OCI-LY7 (cell line): ENCODE measurements around the gene PLXNC1. TPM values are rescaled to one million over a fixed set of nuclear protein-coding genes. Genes with fewer than 3 reads are reported as not detected.

ENCODE experiments used
- BruUV-seq: library from RNA; stranded (reverse); fragments of 400-500 nt; replicated peaks from 2 replicates; lab custom pipeline; 2021; lab: Mats Ljungman, UMichigan
- CTCF ChIA-PET: fragments of 300-600 bp; sonication (Branson Sonifier 250); formaldehyde crosslinking; loops from one replicate; lab custom pipeline; 2022; ENCODE audit warnings: antibody characterized with exemption; ENCODE audit not compliant: unreplicated experiment; lab: Charles Lee
- POLR2A ChIA-PET: fragments of 300-600 bp; sonication (Branson Sonifier 250); formaldehyde crosslinking; loops from one replicate; lab custom pipeline; 2022; ENCODE audit warnings: antibody characterized with exemption; lab: Charles Lee
- DNase-seq: peaks from one replicate; pipeline ENCODE4 v3.0.0-alpha.2; 2015; ENCODE audit warnings: low spot score
- H2AFZ ChIP-seq: fragments of 200-600 bp; sonication (generic), shearing (Covaris generic); 2 replicates; pipeline ENCODE4 v1.6.1; 2014; ENCODE audit warnings: mild to moderate bottlenecking, antibody characterized with exemption, low read length, moderate library complexity
- H3K27ac ChIP-seq: fragments of 200-600 bp; sonication (generic); 2 replicates; pipeline ENCODE4 v1.5.1; 2014; ENCODE audit warnings: mixed run types, low read depth, mild to moderate bottlenecking, moderate library complexity, low read length, inconsistent platforms; ENCODE audit not compliant: poor library complexity, severe bottlenecking
- H3K36me3 ChIP-seq: fragments of 200-600 bp; sonication (generic); 2 replicates; pipeline ENCODE4 v1.6.1; 2014; ENCODE audit warnings: mild to moderate bottlenecking, antibody characterized with exemption, low read length, moderate library complexity, mixed read lengths; ENCODE audit not compliant: insufficient read depth
- H3K4me1 ChIP-seq: fragments of 200-600 bp; sonication (generic); 2 replicates; pipeline ENCODE4 v1.5.1; 2014; ENCODE audit warnings: mild to moderate bottlenecking, low read length; ENCODE audit not compliant: insufficient read depth, poor library complexity, severe bottlenecking
- H3K4me2 ChIP-seq: fragments of 200-600 bp; sonication (generic); 2 replicates; pipeline ENCODE4 v1.6.1; 2014; ENCODE audit warnings: mild to moderate bottlenecking, low read length
- H3K4me3 ChIP-seq: fragments of 200-600 bp; sonication (generic); 2 replicates; pipeline ENCODE4 v1.5.1; 2014; ENCODE audit warnings: mild to moderate bottlenecking, low read depth, low read length; ENCODE audit not compliant: poor library complexity, severe bottlenecking
- H3K79me2 ChIP-seq: fragments of 200-600 bp; sonication (generic); 2 replicates; pipeline ENCODE4 v1.6.1; 2016; ENCODE audit warnings: low read depth, mild to moderate bottlenecking, low read length, moderate library complexity, mixed read lengths; ENCODE audit not compliant: insufficient read depth
- H3K9me2 ChIP-seq: fragments of 200-600 bp; sonication (generic); 2 replicates; pipeline ENCODE4 v1.6.1; 2016; ENCODE audit warnings: mild to moderate bottlenecking, low read length, mixed read lengths; ENCODE audit not compliant: insufficient read depth
- H3K9me3 ChIP-seq: fragments of 200-600 bp; sonication (generic); 2 replicates; pipeline ENCODE4 v1.6.1; 2014; ENCODE audit warnings: mild to moderate bottlenecking, mixed run types, low read length, mixed read lengths
- H4K20me1 ChIP-seq: fragments of 200-600 bp; sonication (generic); 2 replicates; pipeline ENCODE4 v1.6.1; 2014; ENCODE audit warnings: mild to moderate bottlenecking, antibody characterized with exemption, low read length, moderate library complexity, mixed read lengths; ENCODE audit not compliant: insufficient read depth
- CTCF ChIP-seq: fragments of 200-600 bp; sonication (generic); conservative IDR thresholded peaks from 2 replicates; pipeline ENCODE4 v1.5.1; 2014; ENCODE audit warnings: mild to moderate bottlenecking, antibody characterized with exemption, low read length, moderate library complexity, mixed read lengths
- EZH2phosphoT487 ChIP-seq: fragments of 200-600 bp; sonication (generic); IDR thresholded peaks from 2 replicates; pipeline ENCODE4 v1.6.1; 2018; ENCODE audit warnings: low read depth, borderline replicate concordance, mild to moderate bottlenecking, mixed run types, antibody characterized with exemption, low read length, moderate library complexity, mixed read lengths
- intact Hi-C: fragments of 100-400 bp; cut with micrococcal nuclease; formaldehyde crosslinking; loops from one replicate; pipeline ENCODE4 v1.10.0; 2022; ENCODE audit not compliant: unreplicated experiment
- total RNA-seq, 2 experiments: library from RNA; depleted of rRNA in 1 of 2; stranded (reverse); fragments of >200 nt in 1 of 2; shearing (Covaris generic) in 1 of 2; gene quantifications; 2 replicates each; pipeline ENCODE4 v1.2.3, GENCODE V29; 2014 to 2022

PLXNC1 gene
- total RNA-seq, 2 experiments from 2014 or later: 4.5 to 8.0 TPM

- POLR2A ChIA-PET: interaction anchor here (0.5 to 1.3 kb wide), 4 partner anchors 11 to 1255 kb away, joined by 3 read pairs; no protein-coding TSS in a partner anchor
- peaks cover 83% of the 10 kb centered on the region for H3K36me3 ChIP-seq
Measured at GRCh38 chr12:94305130-94305957, 157.0 kb downstream of the PLXNC1 start.

GRCh38 chr12:94308612-94309011 lies 160.2 kb downstream of the PLXNC1 start:
- Histone ChIP-seq H3K4me3 (no peak overlapping the region), H2AFZ (no peak overlapping the region), H4K20me1 (no peaks in the 10 kb centered on the region), H3K36me3 (peaks cover 88% of the 10 kb centered on the region), H3K79me2 (no peaks in the 10 kb centered on the region), H3K9me2 (no peaks in the 10 kb centered on the region), H3K4me1 (peaks cover 6% of the 10 kb centered on the region), H3K4me2 (no peak overlapping the region), H3K9me3 (no peaks in the 10 kb centered on the region), H3K27ac (no peak overlapping the region)
- TF ChIP-seq EZH2phosphoT487 (no peak), CTCF (no peak)
- ChIA-PET POLR2A (no interaction called here), CTCF (no interaction called here)
- intact Hi-C loops: no loop called here
- no peak for DNase-seq
- no TSS peak for BruUV-seq

More at GRCh38 chr12:94305130-94305957, 157.0 kb downstream of the PLXNC1 start:
- no peaks in the 10 kb centered on the region for H3K9me2 ChIP-seq
- DNase-seq: no peak
- no peaks in the 10 kb centered on the region for H3K9me3 ChIP-seq
- TF ChIP-seq EZH2phosphoT487 (no peak), CTCF (no peak)
- BruUV-seq: no TSS peak
- no peak overlapping the region for H2AFZ ChIP-seq
- peaks cover 6% of the 10 kb centered on the region for H3K4me1 ChIP-seq
- CTCF ChIA-PET: interaction anchor here (0.6 kb wide), 1 partner anchor 166 kb away, joined by 3 read pairs; no protein-coding TSS in a partner anchor
- no peaks in the 10 kb centered on the region for H3K79me2 ChIP-seq
- H3K4me3 ChIP-seq: no peak overlapping the region
- H4K20me1 ChIP-seq: no peaks in the 10 kb centered on the region
- intact Hi-C loops: no loop called here
- H3K27ac ChIP-seq: no peak overlapping the region
- H3K4me2 ChIP-seq: no peak overlapping the region

- peaks cover 80% of the 10 kb centered on the region for H3K36me3 ChIP-seq
- no peak overlapping the region for H3K4me3 ChIP-seq
- no peak overlapping the region for H3K27ac ChIP-seq
- H3K9me3 ChIP-seq: no peaks in the 10 kb centered on the region
- H3K4me2 ChIP-seq: no peak overlapping the region
- no TSS peak for BruUV-seq
- no peak for DNase-seq
- intact Hi-C loops: no loop called here
- TF ChIP-seq CTCF: no peak
- no peak for TF ChIP-seq EZH2phosphoT487
- H2AFZ ChIP-seq: no peak overlapping the region
- H4K20me1 ChIP-seq: no peaks in the 10 kb centered on the region
- no peaks in the 10 kb centered on the region for H3K9me2 ChIP-seq
- H3K4me1 ChIP-seq: peaks cover 6% of the 10 kb centered on the region
- ChIA-PET CTCF (no interaction called here), POLR2A (no interaction called here)
- H3K79me2 ChIP-seq: no peaks in the 10 kb centered on the region
Measured at GRCh38 chr12:94309373-94309772, 161.0 kb downstream of the PLXNC1 start.
